Measurements from ENCODE around the gene ZNF556. TPM values are rescaled to one million over a fixed set of nuclear protein-coding genes. Genes with fewer than 3 reads are reported as not detected.

The ZNF556 gene
- total RNA-seq, result 0.94 and 1.0 TPM in 2 replicates

- peak; percentile 72 for DNase-seq (ENCODE audit: low read depth)
Observed at GRCh38 chr19:2867025-2867991, at the start of gene ZNF556. ZNF556 (plus strand) TSS chr19:2867335; CDS start chr19:2867422, 87 bp downstream.

GRCh38 chr19:2819540-2820111 lies 47.5 kb upstream of the ZNF556 start, which contains the start of gene ZNF554:
ZNF554 (plus strand) TSS chr19:2819868; CDS start chr19:2820072, 204 bp downstream.
- DNase-seq (ENCODE audit: low read depth), result peak; percentile 89

GRCh38 chr19:2820112-2820702 lies 46.9 kb upstream of the ZNF556 start:
- DNase-seq (ENCODE audit: low read depth), result no peak

GRCh38 chr19:2822846-2823245 lies 44.3 kb upstream of the ZNF556 start:
- DNase-seq (ENCODE audit: low read depth), result no peak

- no peak for DNase-seq (ENCODE audit: low read depth)
Observed at GRCh38 chr19:2823646-2824045, 43.5 kb upstream of the ZNF556 start.

GRCh38 chr19:2824129-2824528 lies 43.0 kb upstream of the ZNF556 start:
- no peak for DNase-seq (ENCODE audit: low read depth)

- no peak for DNase-seq (ENCODE audit: low read depth)
Observed at GRCh38 chr19:2827022-2827421, 40.1 kb upstream of the ZNF556 start.

- DNase-seq (ENCODE audit: low read depth), result no peak
Observed at GRCh38 chr19:2827840-2828489, 39.2 kb upstream of the ZNF556 start.

GRCh38 chr19:2834294-2834871 lies 32.8 kb upstream of the ZNF556 start:
- no peak for DNase-seq (ENCODE audit: low read depth)

GRCh38 chr19:2837430-2837829 lies 29.7 kb upstream of the ZNF556 start:
- no peak for DNase-seq (ENCODE audit: low read depth)

- DNase-seq (ENCODE audit: low read depth), result peak; percentile 96
Observed at GRCh38 chr19:2840794-2841791, 26.0 kb upstream of the ZNF556 start, which contains the start of gene ZNF555. ZNF555 (plus strand) TSS chr19:2841475; CDS start chr19:2841573, 98 bp downstream.

- no peak for DNase-seq (ENCODE audit: low read depth)
Observed at GRCh38 chr19:2841855-2842574, 25.1 kb upstream of the ZNF556 start.

- no peak for DNase-seq (ENCODE audit: low read depth)
Observed at GRCh38 chr19:2845107-2845506, 22.0 kb upstream of the ZNF556 start.

- no peak for DNase-seq (ENCODE audit: low read depth)
Observed at GRCh38 chr19:2846180-2846894, 20.8 kb upstream of the ZNF556 start.

GRCh38 chr19:2847507-2847906 lies 19.6 kb upstream of the ZNF556 start:
- DNase-seq (ENCODE audit: low read depth), result no peak

- no peak for DNase-seq (ENCODE audit: low read depth)
Observed at GRCh38 chr19:2848616-2849015, 18.5 kb upstream of the ZNF556 start.

GRCh38 chr19:2850256-2850925 lies 16.7 kb upstream of the ZNF556 start:
- DNase-seq (ENCODE audit: low read depth), result no peak

- DNase-seq (ENCODE audit: low read depth), result no peak
Observed at GRCh38 chr19:2852598-2852997, 14.5 kb upstream of the ZNF556 start.

All from renal cortical epithelial cell (primary cell).